GM12865 (cell line): ENCODE results near the gene ENTPD6.
"Not testable (repeated sequence)": the region's sequence is repeated elsewhere in the genome, so short reads cannot be mapped to it uniquely, and the experiment has no call there.

ENCODE experiments used
- DNase-seq: peaks from one replicate; pipeline ENCODE4 v3.0.0; 2010; ENCODE audit warnings: low read depth
- H3K4me3 ChIP-seq: 2 replicates; pipeline ENCODE4 v1.5.1; 2011; ENCODE audit warnings: mild to moderate bottlenecking, low read depth, low read length, control low read depth
- CTCF ChIP-seq: IDR thresholded peaks from 2 replicates; pipeline ENCODE4 v1.5.1; 2011; ENCODE audit warnings: low read length, control low read depth, low read depth, inconsistent platforms; ENCODE audit not compliant: insufficient read depth; ENCODE audit errors: missing control alignments

The ENTPD6 gene

GRCh38 chr20:25230166-25230831 lies 34.8 kb downstream of the ENTPD6 start:
- H3K4me3 ChIP-seq, result no peak overlapping the region
- TF ChIP-seq CTCF, result no peak
- DNase-seq, result peak; percentile 37

DNA sequence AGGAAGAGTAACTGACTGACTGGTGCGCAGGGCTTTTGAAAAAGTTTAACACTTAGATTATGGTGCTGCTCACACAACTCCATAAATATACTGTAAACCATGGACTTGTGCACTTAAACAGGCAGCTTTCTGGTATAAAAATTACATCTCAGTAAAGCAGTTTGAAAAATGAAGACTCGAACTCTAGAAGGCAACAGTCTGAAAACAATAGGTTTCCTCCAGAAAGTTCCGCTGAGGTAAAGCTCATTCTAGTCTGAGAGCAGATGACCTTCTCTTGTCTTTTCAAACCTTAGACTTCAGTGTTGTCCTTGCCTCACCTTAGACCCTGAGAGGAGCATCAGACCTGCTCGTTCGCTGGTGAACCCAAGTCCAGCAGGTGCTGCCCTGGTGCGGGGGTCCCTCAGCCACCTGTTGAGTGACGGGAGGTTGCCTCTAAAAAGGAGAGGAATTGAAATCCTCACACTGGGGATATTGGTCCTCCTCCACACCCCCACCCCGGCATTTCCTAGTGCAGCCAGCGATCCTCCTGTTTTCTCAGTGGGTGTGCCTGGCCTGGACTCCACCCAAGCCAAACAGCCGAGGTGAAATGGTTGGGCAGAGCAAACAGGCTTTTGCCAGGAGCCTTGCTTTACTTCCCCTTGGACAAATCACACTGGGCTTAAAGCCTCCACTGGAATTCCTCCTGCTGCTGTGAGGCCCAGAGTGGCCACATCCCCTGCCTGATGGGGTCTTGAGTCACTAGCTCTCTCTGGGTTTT lies 37.7 kb downstream of the ENTPD6 start:
- no peak for DNase-seq
- H3K4me3 ChIP-seq, result no peak overlapping the region
- no peak for TF ChIP-seq CTCF

DNA sequence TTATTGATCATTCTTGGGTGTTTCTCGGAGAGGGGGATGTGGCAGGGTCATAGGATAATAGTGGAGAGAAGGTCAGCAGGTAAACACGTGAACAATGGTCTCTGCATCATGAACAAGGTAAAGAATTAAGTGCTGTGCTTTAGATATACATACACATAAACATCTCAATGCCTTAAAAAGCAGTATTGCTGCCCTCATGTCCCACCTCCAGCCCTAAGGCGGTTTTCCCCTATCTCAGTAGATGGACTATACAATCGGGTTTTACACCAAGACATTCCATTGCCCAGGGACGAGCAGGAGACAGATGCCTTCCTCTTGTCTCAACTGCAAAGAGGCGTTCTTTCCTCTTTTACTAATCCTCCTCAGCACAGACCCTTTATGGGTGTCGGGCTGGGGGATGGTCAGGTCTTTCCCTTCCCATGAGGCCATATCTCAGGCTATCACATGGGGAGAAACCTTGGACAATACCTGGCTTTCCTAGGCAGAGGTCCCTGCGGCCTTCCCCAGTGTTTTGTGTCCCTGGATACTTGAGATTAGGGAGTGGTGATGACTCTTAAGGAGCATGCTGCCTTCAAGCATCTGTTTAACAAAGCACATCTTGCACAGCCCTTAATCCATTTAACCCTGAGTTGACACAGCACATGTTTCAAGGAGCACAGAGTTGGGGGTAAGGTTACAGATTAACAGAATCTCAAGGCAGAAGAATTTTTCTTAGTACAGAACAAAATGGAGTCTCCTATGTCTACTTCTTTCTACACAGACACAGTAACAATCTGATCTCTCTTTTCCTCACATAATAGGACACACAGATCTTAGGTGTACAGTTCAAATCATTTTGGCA lies 38.7 kb downstream of the ENTPD6 start:
- DNase-seq, H3K4me3 ChIP-seq: not testable (repeated sequence)

- H3K4me3 ChIP-seq, result no peak overlapping the region
- DNase-seq, result no peak
- no peak for TF ChIP-seq CTCF
Measured at GRCh38 chr20:25236450-25237304, 41.2 kb downstream of the ENTPD6 start.

GRCh38 chr20:25237610-25238318 lies 42.3 kb downstream of the ENTPD6 start:
- no peak overlapping the region for H3K4me3 ChIP-seq
- TF ChIP-seq CTCF, result no peak
- DNase-seq, result peak; percentile 18

DNA sequence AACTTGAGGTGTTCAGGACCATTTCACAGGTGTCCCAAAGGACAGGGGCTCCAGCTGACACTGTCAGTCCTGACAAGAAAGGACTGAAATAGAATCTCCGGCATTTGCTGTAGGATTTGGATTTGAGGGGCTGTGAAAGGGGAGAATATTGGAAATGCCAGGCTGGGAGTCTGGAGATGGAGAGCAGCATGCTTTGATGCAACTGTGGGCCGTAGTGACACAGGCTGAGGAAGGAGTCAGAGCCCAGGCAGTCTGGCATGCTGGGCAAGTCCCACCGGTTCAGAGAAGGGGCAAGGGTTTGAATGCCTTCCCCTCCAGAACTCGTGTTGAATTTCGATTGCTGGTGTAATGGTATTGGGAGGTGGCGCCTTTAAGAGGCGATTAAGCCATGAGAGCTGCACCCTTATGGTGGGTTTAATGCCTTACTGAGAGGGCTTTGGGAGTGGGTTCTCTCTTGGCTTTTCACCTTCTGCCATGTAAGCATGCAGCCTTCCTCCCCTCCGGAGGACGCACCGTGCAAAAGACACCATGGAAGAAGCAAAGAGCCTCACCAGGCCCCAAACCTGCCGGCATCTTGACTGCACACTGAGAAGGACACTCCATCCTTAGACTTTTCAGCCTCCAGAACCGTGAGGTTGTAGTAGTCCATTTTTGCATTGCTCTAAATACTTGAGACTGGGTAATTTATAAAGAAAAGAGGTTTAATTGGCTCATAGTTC lies 43.0 kb downstream of the ENTPD6 start:
- no peak overlapping the region for H3K4me3 ChIP-seq
- no peak for TF ChIP-seq CTCF
- DNase-seq, result no peak
